ENCODE data around the gene TCF4. TPM values are rescaled to one million over a fixed set of nuclear protein-coding genes. Genes with fewer than 3 reads are reported as not detected.

The TCF4 gene
- total and polyA plus RNA-seq, 2 donors (not counting 1 experiment from before 2014, with no cell fraction given) = 68.5 to 353 TPM

DNA sequence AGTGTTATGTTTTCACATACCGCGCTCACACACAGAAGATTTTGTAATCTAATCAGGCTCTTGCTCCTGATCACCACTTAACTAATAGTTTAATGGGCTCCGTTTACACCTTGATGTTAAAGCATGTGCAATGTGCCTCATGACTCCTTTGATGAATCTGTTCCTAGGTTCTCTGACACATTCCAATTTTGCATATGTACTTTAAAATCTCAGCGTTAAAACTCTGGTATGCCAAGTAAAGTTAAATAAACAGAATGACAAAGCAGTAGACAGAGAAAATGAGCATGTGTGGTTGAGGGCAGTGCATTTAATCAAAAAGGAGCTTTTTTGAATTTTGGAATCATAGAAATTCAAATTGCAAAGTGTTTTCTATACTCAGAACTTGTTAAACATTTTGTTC lies 96.4 kb downstream of the TCF4 start:
- H3K9me3 Mint-ChIP-seq (ENCODE audit: insufficient read depth) = no peaks in the 10 kb centered on the region

More for the DNA sequence above, 96.4 kb downstream of the TCF4 start:
- TF ChIP-seq, protein P1, sequence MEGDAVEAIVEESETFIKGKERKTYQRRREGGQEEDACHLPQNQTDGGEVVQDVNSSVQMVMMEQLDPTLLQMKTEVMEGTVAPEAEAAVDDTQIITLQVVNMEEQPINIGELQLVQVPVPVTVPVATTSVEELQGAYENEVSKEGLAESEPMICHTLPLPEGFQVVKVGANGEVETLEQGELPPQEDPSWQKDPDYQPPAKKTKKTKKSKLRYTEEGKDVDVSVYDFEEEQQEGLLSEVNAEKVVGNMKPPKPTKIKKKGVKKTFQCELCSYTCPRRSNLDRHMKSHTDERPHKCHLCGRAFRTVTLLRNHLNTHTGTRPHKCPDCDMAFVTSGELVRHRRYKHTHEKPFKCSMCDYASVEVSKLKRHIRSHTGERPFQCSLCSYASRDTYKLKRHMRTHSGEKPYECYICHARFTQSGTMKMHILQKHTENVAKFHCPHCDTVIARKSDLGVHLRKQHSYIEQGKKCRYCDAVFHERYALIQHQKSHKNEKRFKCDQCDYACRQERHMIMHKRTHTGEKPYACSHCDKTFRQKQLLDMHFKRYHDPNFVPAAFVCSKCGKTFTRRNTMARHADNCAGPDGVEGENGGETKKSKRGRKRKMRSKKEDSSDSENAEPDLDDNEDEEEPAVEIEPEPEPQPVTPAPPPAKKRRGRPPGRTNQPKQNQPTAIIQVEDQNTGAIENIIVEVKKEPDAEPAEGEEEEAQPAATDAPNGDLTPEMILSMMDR (IDR thresholded peaks at IDR 0.05) = no peak
- TF ChIP-seq EZH2 (IDR thresholded peaks at IDR 0.05; ENCODE audit: borderline replicate concordance, insufficient read depth, low read depth, low read length, poor library complexity, severe bottlenecking) = no peak
- H3K36me3 ChIP-seq (replicated peaks in 1 of 2; ENCODE audit: control extremely low read depth in 1 of 2, control insufficient read depth in 1 of 2, extremely low read depth in 1 of 2, insufficient read depth in 2 of 2, low read length in 1 of 2) = peaks cover 0 to 2% of the 10 kb centered on the region in 2 experiments
- Mint-ChIP-seq H3K27me3 (peaks cover 3% of the 10 kb centered on the region), H3K27ac (no peak overlapping the region), H3K4me3 (no peak overlapping the region), H3K4me1 (peaks cover 18% of the 10 kb centered on the region)
- H2AFZ ChIP-seq (ENCODE audit: insufficient read depth, low read depth, low read length, poor library complexity, severe bottlenecking) = no peak overlapping the region
- DNase-seq (no peak), ATAC-seq (ENCODE audit: low read depth) (no peak)
- no peaks in the 10 kb centered on the region for H3K27me3 ChIP-seq (replicated peaks in 1 of 4; ENCODE audit: control extremely low read depth in 1 of 4, control insufficient read depth in 3 of 4, insufficient read depth in 4 of 4, low read length in 3 of 4)
- H3K4me3 ChIP-seq (ENCODE audit: control extremely low read depth in 1 of 5, extremely low read depth in 1 of 5, insufficient read depth in 1 of 5, low read depth in 2 of 5, low read length in 4 of 5) = no peak overlapping the region
- no peaks in the 10 kb centered on the region for H3K9me3 ChIP-seq (ENCODE audit: control extremely low read depth in 1 of 3, control insufficient read depth in 2 of 3, insufficient read depth in 1 of 3, low read length in 2 of 3)
- intact Hi-C loops (cut with micrococcal nuclease) = no loop called here
- no peak overlapping the region for H3K9ac ChIP-seq (ENCODE audit: low read length)
- ChIA-PET CTCF (no interaction called here), POLR2A (no interaction called here)
- no peaks in the 10 kb centered on the region for H4K20me1 ChIP-seq (ENCODE audit: control insufficient read depth, insufficient read depth, low read length, poor library complexity, severe bottlenecking)
- H3K27ac ChIP-seq (ENCODE audit: low read length in 2 of 2) = no peak overlapping the region
- H3K4me2 ChIP-seq (replicated peaks; ENCODE audit: low read depth, low read length, poor library complexity, severe bottlenecking) = no peak overlapping the region
- peaks cover 40% of the 10 kb centered on the region for H3K79me2 ChIP-seq (ENCODE audit: control insufficient read depth, insufficient read depth, low read length)
- 100% methylated on average over 3 of the region's 4 CpGs for whole genome bisulfite sequencing (ENCODE audit: insufficient coverage)
- H3K4me1 ChIP-seq (ENCODE audit: control insufficient read depth in 2 of 2, insufficient read depth in 2 of 2, low read length in 2 of 2) = peaks cover 16 to 18% of the 10 kb centered on the region in 2 donors

Measured in B cell (primary cell).